ENCODE results near the gene AFG3L2. TPM values are rescaled to one million over a fixed set of nuclear protein-coding genes. Genes with fewer than 3 reads are reported as not detected.
A peak's percentile ranks its signal among the peaks of the same experiment; 100 is the strongest.
"Not testable (repeated sequence)": the region's sequence is repeated elsewhere in the genome, so short reads cannot be mapped to it uniquely, and the experiment has no call there.

AFG3L2 gene
- total and polyA plus RNA-seq, 2 donors = 26.9 to 34.3 TPM

- DNase-seq (ENCODE audit: low read depth in 6 of 9, low spot score in 9 of 9) = no peak
- no peak overlapping the region for H3K4me3 ChIP-seq (ENCODE audit: low read length in 2 of 2)
- H3K36me3 ChIP-seq (ENCODE audit: control insufficient read depth in 2 of 2, insufficient read depth in 2 of 2, low read length in 1 of 2) = no peaks in the 10 kb centered on the region
- H3K9me3 ChIP-seq (ENCODE audit: control insufficient read depth in 2 of 2, insufficient read depth in 1 of 2, low read length in 1 of 2) = no peaks in the 10 kb centered on the region
- H3K27me3 ChIP-seq (ENCODE audit: control insufficient read depth in 2 of 2, insufficient read depth in 1 of 2, low read length in 1 of 2) = peaks cover 0 to 4% of the 10 kb centered on the region in 2 donors
- no peak overlapping the region for H3K27ac ChIP-seq (ENCODE audit: low read depth in 1 of 2, low read length in 1 of 2)
- H3K4me1 ChIP-seq (ENCODE audit: control insufficient read depth in 2 of 2, insufficient read depth in 2 of 2, low read length in 2 of 2) = peaks cover 2 to 12% of the 10 kb centered on the region in 2 donors
- 97% methylated on average over 4 of the region's 4 CpGs for WGBS
Measured at GRCh38 chr18:12417687-12418086, 40.7 kb upstream of the AFG3L2 start.

- H3K36me3 ChIP-seq (ENCODE audit: control insufficient read depth in 2 of 2, insufficient read depth in 2 of 2, low read length in 1 of 2) = no peaks in the 10 kb centered on the region
- H3K27ac ChIP-seq (ENCODE audit: low read depth in 1 of 2, low read length in 1 of 2) = no peak overlapping the region
- no peak overlapping the region for H3K4me3 ChIP-seq (ENCODE audit: low read length in 2 of 2)
- 96% methylated on average over 5 of the region's 5 CpGs for WGBS
- H3K9me3 ChIP-seq (ENCODE audit: control insufficient read depth in 2 of 2, insufficient read depth in 1 of 2, low read length in 1 of 2) = no peaks in the 10 kb centered on the region
- no peak for DNase-seq (ENCODE audit: low read depth in 6 of 9, low spot score in 9 of 9)
- peaks cover 2 to 6% of the 10 kb centered on the region in 2 donors for H3K4me1 ChIP-seq (ENCODE audit: control insufficient read depth in 2 of 2, insufficient read depth in 2 of 2, low read length in 2 of 2)
- peaks cover 0 to 4% of the 10 kb centered on the region in 2 donors for H3K27me3 ChIP-seq (ENCODE audit: control insufficient read depth in 2 of 2, insufficient read depth in 1 of 2, low read length in 1 of 2)
Measured at GRCh38 chr18:12416098-12416729, 39.2 kb upstream of the AFG3L2 start.

- Histone ChIP-seq H3K9me3 (ENCODE audit: control insufficient read depth in 2 of 2, insufficient read depth in 1 of 2, low read length in 1 of 2) (no peaks in the 10 kb centered on the region), H3K4me3 (ENCODE audit: low read length in 2 of 2) (no peak overlapping the region), H3K27ac (ENCODE audit: low read depth in 1 of 2, low read length in 1 of 2) (no peak overlapping the region), H3K4me1 (ENCODE audit: control insufficient read depth in 2 of 2, insufficient read depth in 2 of 2, low read length in 2 of 2) (peaks cover 7 to 13% of the 10 kb centered on the region in 2 donors), H3K27me3 (ENCODE audit: control insufficient read depth in 2 of 2, insufficient read depth in 1 of 2, low read length in 1 of 2) (peaks cover 6 to 13% of the 10 kb centered on the region in 2 donors), H3K36me3 (ENCODE audit: control insufficient read depth in 2 of 2, insufficient read depth in 2 of 2, low read length in 1 of 2) (no peaks in the 10 kb centered on the region)
- 98% methylated on average over 3 of the region's 3 CpGs for WGBS
- no peak for DNase-seq (ENCODE audit: low read depth in 6 of 9, low spot score in 9 of 9)
Measured at GRCh38 chr18:12411456-12411855, 34.4 kb upstream of the AFG3L2 start.

GRCh38 chr18:12410747-12411146 lies 33.7 kb upstream of the AFG3L2 start:
- not testable (repeated sequence) for H3K36me3 ChIP-seq (ENCODE audit: control insufficient read depth in 2 of 2, insufficient read depth in 2 of 2, low read length in 1 of 2); H3K9me3 ChIP-seq (ENCODE audit: control insufficient read depth in 2 of 2, insufficient read depth in 1 of 2, low read length in 1 of 2); H3K27ac ChIP-seq (ENCODE audit: low read depth in 1 of 2, low read length in 1 of 2); H3K4me3 ChIP-seq (ENCODE audit: low read length in 2 of 2); DNase-seq (ENCODE audit: low read depth in 6 of 9, low spot score in 9 of 9)
- peaks cover 7 to 16% of the 10 kb centered on the region in 2 donors for H3K4me1 ChIP-seq (ENCODE audit: control insufficient read depth in 2 of 2, insufficient read depth in 2 of 2, low read length in 2 of 2)
- peaks cover 8 to 20% of the 10 kb centered on the region in 2 donors for H3K27me3 ChIP-seq (ENCODE audit: control insufficient read depth in 2 of 2, insufficient read depth in 1 of 2, low read length in 1 of 2)
- WGBS = 97% methylated on average over 9 of the region's 9 CpGs

GRCh38 chr18:12410081-12410481 lies 33.1 kb upstream of the AFG3L2 start:
- Histone ChIP-seq H3K4me1 (ENCODE audit: control insufficient read depth in 2 of 2, insufficient read depth in 2 of 2, low read length in 2 of 2) (peaks cover 7 to 16% of the 10 kb centered on the region in 2 donors), H3K27ac (ENCODE audit: low read depth in 1 of 2, low read length in 1 of 2) (no peak overlapping the region), H3K27me3 (ENCODE audit: control insufficient read depth in 2 of 2, insufficient read depth in 1 of 2, low read length in 1 of 2) (peaks cover 11 to 25% of the 10 kb centered on the region in 2 donors), H3K36me3 (ENCODE audit: control insufficient read depth in 2 of 2, insufficient read depth in 2 of 2, low read length in 1 of 2) (no peaks in the 10 kb centered on the region), H3K9me3 (ENCODE audit: control insufficient read depth in 2 of 2, insufficient read depth in 1 of 2, low read length in 1 of 2) (no peaks in the 10 kb centered on the region), H3K4me3 (ENCODE audit: low read length in 2 of 2) (no peak overlapping the region)
- 93% methylated on average over 9 of the region's 9 CpGs for WGBS
- DNase-seq (ENCODE audit: low read depth in 6 of 9, low spot score in 9 of 9) = no peak

- peaks cover 7 to 16% of the 10 kb centered on the region in 2 donors for H3K4me1 ChIP-seq (ENCODE audit: control insufficient read depth in 2 of 2, insufficient read depth in 2 of 2, low read length in 2 of 2)
- 94% methylated on average over 3 of the region's 3 CpGs for WGBS
- DNase-seq (ENCODE audit: low read depth in 6 of 9, low spot score in 9 of 9) = no peak
- H3K27me3 ChIP-seq (ENCODE audit: control insufficient read depth in 2 of 2, insufficient read depth in 1 of 2, low read length in 1 of 2) = peaks cover 13 to 30% of the 10 kb centered on the region in 2 donors
- H3K27ac ChIP-seq (ENCODE audit: low read depth in 1 of 2, low read length in 1 of 2) = no peak overlapping the region
- no peak overlapping the region for H3K4me3 ChIP-seq (ENCODE audit: low read length in 2 of 2)
- H3K36me3 ChIP-seq (ENCODE audit: control insufficient read depth in 2 of 2, insufficient read depth in 2 of 2, low read length in 1 of 2) = no peaks in the 10 kb centered on the region
- H3K9me3 ChIP-seq (ENCODE audit: control insufficient read depth in 2 of 2, insufficient read depth in 1 of 2, low read length in 1 of 2) = no peaks in the 10 kb centered on the region
Measured at GRCh38 chr18:12409469-12409868, 32.4 kb upstream of the AFG3L2 start.

GRCh38 chr18:12408247-12408869 lies 31.3 kb upstream of the AFG3L2 start:
- no peaks in the 10 kb centered on the region for H3K36me3 ChIP-seq (ENCODE audit: control insufficient read depth in 2 of 2, insufficient read depth in 2 of 2, low read length in 1 of 2)
- peaks cover 7 to 16% of the 10 kb centered on the region in 2 donors for H3K4me1 ChIP-seq (ENCODE audit: control insufficient read depth in 2 of 2, insufficient read depth in 2 of 2, low read length in 2 of 2)
- H3K9me3 ChIP-seq (ENCODE audit: control insufficient read depth in 2 of 2, insufficient read depth in 1 of 2, low read length in 1 of 2) = no peaks in the 10 kb centered on the region
- WGBS = 20% methylated on average over 32 of the region's 32 CpGs
- no peak overlapping the region for H3K27ac ChIP-seq (ENCODE audit: low read depth in 1 of 2, low read length in 1 of 2)
- DNase-seq (ENCODE audit: low read depth in 6 of 9, low spot score in 9 of 9) = peak in 1 of 9 donors; percentile 33
- peak overlapping the region; percentile 24 to 49 for H3K4me3 ChIP-seq (ENCODE audit: low read length in 2 of 2)
- H3K27me3 ChIP-seq (ENCODE audit: control insufficient read depth in 2 of 2, insufficient read depth in 1 of 2, low read length in 1 of 2) = peaks cover 13 to 35% of the 10 kb centered on the region in 2 donors

GRCh38 chr18:12406371-12407111 lies 29.5 kb upstream of the AFG3L2 start:
- Histone ChIP-seq H3K27ac (ENCODE audit: low read depth in 1 of 2, low read length in 1 of 2) (no peak overlapping the region), H3K27me3 (ENCODE audit: control insufficient read depth in 2 of 2, insufficient read depth in 1 of 2, low read length in 1 of 2) (peaks cover 13 to 45% of the 10 kb centered on the region in 2 donors), H3K9me3 (ENCODE audit: control insufficient read depth in 2 of 2, insufficient read depth in 1 of 2, low read length in 1 of 2) (no peaks in the 10 kb centered on the region), H3K4me3 (ENCODE audit: low read length in 2 of 2) (no peak overlapping the region), H3K36me3 (ENCODE audit: control insufficient read depth in 2 of 2, insufficient read depth in 2 of 2, low read length in 1 of 2) (no peaks in the 10 kb centered on the region), H3K4me1 (ENCODE audit: control insufficient read depth in 2 of 2, insufficient read depth in 2 of 2, low read length in 2 of 2) (peaks cover 7 to 16% of the 10 kb centered on the region in 2 donors)
- WGBS = 89% methylated on average over 19 of the region's 19 CpGs
- DNase-seq (ENCODE audit: low read depth in 6 of 9, low spot score in 9 of 9) = no peak

- Histone ChIP-seq H3K4me3 (ENCODE audit: low read length in 2 of 2) (no peak overlapping the region), H3K9me3 (ENCODE audit: control insufficient read depth in 2 of 2, insufficient read depth in 1 of 2, low read length in 1 of 2) (no peaks in the 10 kb centered on the region), H3K36me3 (ENCODE audit: control insufficient read depth in 2 of 2, insufficient read depth in 2 of 2, low read length in 1 of 2) (no peaks in the 10 kb centered on the region), H3K27me3 (ENCODE audit: control insufficient read depth in 2 of 2, insufficient read depth in 1 of 2, low read length in 1 of 2) (peaks cover 13 to 45% of the 10 kb centered on the region in 2 donors), H3K4me1 (ENCODE audit: control insufficient read depth in 2 of 2, insufficient read depth in 2 of 2, low read length in 2 of 2) (peaks cover 7 to 16% of the 10 kb centered on the region in 2 donors), H3K27ac (ENCODE audit: low read depth in 1 of 2, low read length in 1 of 2) (no peak overlapping the region)
- whole genome bisulfite sequencing = 94% methylated on average over 3 of the region's 3 CpGs
- no peak for DNase-seq (ENCODE audit: low read depth in 6 of 9, low spot score in 9 of 9)
Measured at GRCh38 chr18:12405066-12405465, 28.0 kb upstream of the AFG3L2 start.
